ENCODE measurements around the gene MAN1B1. TPM values are rescaled to one million over a fixed set of nuclear protein-coding genes. Genes with fewer than 3 reads are reported as not detected.

Gene MAN1B1
- polyA plus RNA-seq, 3 donors, result 29.3 to 38.2 (median 33.3) TPM

GRCh38 chr9:137066096-137066861, 20.5 kb upstream of the MAN1B1 start:
- Histone ChIP-seq H3K4me1 (ENCODE audit: control insufficient read depth in 1 of 2, insufficient read depth in 2 of 2, low read length in 2 of 2) (peaks cover 30 to 39% of the 10 kb centered on the region in 2 donors), H3K79me2 (ENCODE audit: insufficient read depth, low read length) (peaks cover 6% of the 10 kb centered on the region), H3K9ac (ENCODE audit: insufficient read depth, low read length, poor library complexity, severe bottlenecking) (no peak overlapping the region), H3K27ac (ENCODE audit: low read depth in 1 of 2, low read length in 2 of 2) (no peak overlapping the region), H3K4me2 (replicated peaks; ENCODE audit: extremely low read depth, low read length, poor library complexity, severe bottlenecking) (no peak overlapping the region), H3K27me3 (ENCODE audit: control insufficient read depth in 2 of 2, insufficient read depth in 2 of 2, low read length in 2 of 2) (peaks cover 0 to 5% of the 10 kb centered on the region in 2 donors), H4K20me1 (ENCODE audit: insufficient read depth, low read length) (no peaks in the 10 kb centered on the region), H3K9me3 (replicated peaks in 1 of 2; ENCODE audit: control insufficient read depth in 1 of 2, insufficient read depth in 1 of 2, low read length in 2 of 2) (no peaks in the 10 kb centered on the region), H3K36me3 (replicated peaks in 1 of 2; ENCODE audit: control insufficient read depth in 1 of 2, insufficient read depth in 2 of 2, low read length in 2 of 2) (peaks cover 0 to 5% of the 10 kb centered on the region in 2 donors), H3K4me3 (replicated peaks in 1 of 3; ENCODE audit: low read depth in 2 of 3, low read length in 3 of 3) (no peak overlapping the region), H2AFZ (ENCODE audit: insufficient read depth, low read depth, low read length, poor library complexity, severe bottlenecking) (no peak overlapping the region)
- intact Hi-C loops (cut with micrococcal nuclease), result loop anchor here (5.0 to 10.0 kb wide), 2 partner anchors 34 to 281 kb away; partner anchors contain the start of gene FUT7 (in 1 of the 2)
- peaks cover 6 to 18% of the 10 kb centered on the region in 2 donors for H3K36me3 Mint-ChIP-seq
- H3K27me3 Mint-ChIP-seq (ENCODE audit: low read depth in 3 of 3), result peaks cover 5 to 11% (median 6%) of the 10 kb centered on the region in 3 donors
- no peaks in the 10 kb centered on the region for H3K9me3 Mint-ChIP-seq
- H3K4me3 Mint-ChIP-seq, result no peak overlapping the region
- H3K4me1 Mint-ChIP-seq, result peaks cover 28% of the 10 kb centered on the region
- no peak for DNase-seq
- H3K27ac Mint-ChIP-seq, result no peak overlapping the region
- WGBS (ENCODE audit: insufficient coverage), result 94% methylated on average over 21 of the region's 26 CpGs
- TF ChIP-seq, protein P1, sequence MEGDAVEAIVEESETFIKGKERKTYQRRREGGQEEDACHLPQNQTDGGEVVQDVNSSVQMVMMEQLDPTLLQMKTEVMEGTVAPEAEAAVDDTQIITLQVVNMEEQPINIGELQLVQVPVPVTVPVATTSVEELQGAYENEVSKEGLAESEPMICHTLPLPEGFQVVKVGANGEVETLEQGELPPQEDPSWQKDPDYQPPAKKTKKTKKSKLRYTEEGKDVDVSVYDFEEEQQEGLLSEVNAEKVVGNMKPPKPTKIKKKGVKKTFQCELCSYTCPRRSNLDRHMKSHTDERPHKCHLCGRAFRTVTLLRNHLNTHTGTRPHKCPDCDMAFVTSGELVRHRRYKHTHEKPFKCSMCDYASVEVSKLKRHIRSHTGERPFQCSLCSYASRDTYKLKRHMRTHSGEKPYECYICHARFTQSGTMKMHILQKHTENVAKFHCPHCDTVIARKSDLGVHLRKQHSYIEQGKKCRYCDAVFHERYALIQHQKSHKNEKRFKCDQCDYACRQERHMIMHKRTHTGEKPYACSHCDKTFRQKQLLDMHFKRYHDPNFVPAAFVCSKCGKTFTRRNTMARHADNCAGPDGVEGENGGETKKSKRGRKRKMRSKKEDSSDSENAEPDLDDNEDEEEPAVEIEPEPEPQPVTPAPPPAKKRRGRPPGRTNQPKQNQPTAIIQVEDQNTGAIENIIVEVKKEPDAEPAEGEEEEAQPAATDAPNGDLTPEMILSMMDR (IDR thresholded peaks at IDR 0.05), result no peak

GRCh38 chr9:137067860-137068538, 18.8 kb upstream of the MAN1B1 start:
- Histone ChIP-seq H3K27me3 (ENCODE audit: control insufficient read depth in 2 of 2, insufficient read depth in 2 of 2, low read length in 2 of 2) (peaks cover 0 to 5% of the 10 kb centered on the region in 2 donors), H3K27ac (ENCODE audit: low read depth in 1 of 2, low read length in 2 of 2) (no peak overlapping the region), H4K20me1 (ENCODE audit: insufficient read depth, low read length) (no peaks in the 10 kb centered on the region), H3K4me2 (replicated peaks; ENCODE audit: extremely low read depth, low read length, poor library complexity, severe bottlenecking) (no peak overlapping the region), H3K36me3 (replicated peaks in 1 of 2; ENCODE audit: control insufficient read depth in 1 of 2, insufficient read depth in 2 of 2, low read length in 2 of 2) (peaks cover 0 to 5% of the 10 kb centered on the region in 2 donors), H3K4me1 (ENCODE audit: control insufficient read depth in 1 of 2, insufficient read depth in 2 of 2, low read length in 2 of 2) (peaks cover 41 to 48% of the 10 kb centered on the region in 2 donors), H3K9ac (ENCODE audit: insufficient read depth, low read length, poor library complexity, severe bottlenecking) (no peak overlapping the region), H3K9me3 (replicated peaks in 1 of 2; ENCODE audit: control insufficient read depth in 1 of 2, insufficient read depth in 1 of 2, low read length in 2 of 2) (no peaks in the 10 kb centered on the region), H3K4me3 (replicated peaks in 1 of 3; ENCODE audit: low read depth in 2 of 3, low read length in 3 of 3) (no peak overlapping the region), H2AFZ (ENCODE audit: insufficient read depth, low read depth, low read length, poor library complexity, severe bottlenecking) (no peak overlapping the region), H3K79me2 (ENCODE audit: insufficient read depth, low read length) (peaks cover 6% of the 10 kb centered on the region)
- Mint-ChIP-seq H3K27me3 (ENCODE audit: low read depth in 3 of 3) (peaks cover 0 to 3% (median 0%) of the 10 kb centered on the region in 3 donors), H3K4me3 (peak overlapping the region in 1 of 2 donors; percentile 27), H3K9me3 (peaks cover 0 to 2% (median 0%) of the 10 kb centered on the region in 7 donors), H3K4me1 (peaks cover 41% of the 10 kb centered on the region), H3K36me3 (peaks cover 6 to 18% of the 10 kb centered on the region in 2 donors), H3K27ac (peak overlapping the region in 2 of 7 donors; percentile 71 to 85)
- peak; percentile 71 to 85 (median 82) for DNase-seq
- TF ChIP-seq, protein P1 (IDR thresholded peaks at IDR 0.05), result peak; percentile 93
- intact Hi-C loops (cut with micrococcal nuclease), result loop anchor here (5.0 to 10.0 kb wide), 2 partner anchors 36 to 283 kb away; partner anchors contain the start of gene FUT7 (in 1 of the 2)
- 81% methylated on average over 9 of the region's 12 CpGs for WGBS (ENCODE audit: insufficient coverage)
